Activated CD8-positive, alpha-beta T cell treated with anti-CD3 and anti-CD28 coated beads for 36 hours (primary cell): Measurements from ENCODE around the gene TMEM40. TPM values are rescaled to one million over a fixed set of nuclear protein-coding genes. Genes with fewer than 3 reads are reported as not detected.

Experiments
- ATAC-seq: fragments of 200-7000 bp; cut with Tn5 transposase; one replicate; pipeline ENCODE4 v1.10.0; 2021; ENCODE audit warnings: mild to moderate bottlenecking, moderate library complexity
- CTCF ChIA-PET: fragments of 350-600 bp; sonication (Branson Sonifier 250); formaldehyde crosslinking; loops from one replicate; lab custom pipeline; 2021; ENCODE audit warnings: antibody characterized with exemption; lab: Charles Lee
- POLR2A ChIA-PET: fragments of 350-600 bp; sonication (Branson Sonifier 250); formaldehyde crosslinking; loops from one replicate; lab custom pipeline; 2021; ENCODE audit warnings: antibody characterized with exemption; lab: Charles Lee
- DNase-seq: peaks from one replicate; pipeline ENCODE4 v3.0.0-alpha.2; 2020
- H3K27ac Mint-ChIP-seq: one replicate; pipeline ENCODE4 v1.8.0; 2021; ENCODE audit warnings: mild to moderate bottlenecking, mixed read lengths
- H3K27me3 Mint-ChIP-seq: one replicate; pipeline ENCODE4 v1.8.0; 2021; ENCODE audit warnings: mixed read lengths
- H3K36me3 Mint-ChIP-seq: one replicate; pipeline ENCODE4 v1.8.0; 2021; ENCODE audit warnings: low read depth, mixed read lengths
- H3K4me1 Mint-ChIP-seq: one replicate; pipeline ENCODE4 v1.8.0; 2021; ENCODE audit warnings: low read depth, mixed read lengths
- H3K4me3 Mint-ChIP-seq: one replicate; pipeline ENCODE4 v1.8.0; 2021; ENCODE audit warnings: mild to moderate bottlenecking, moderate library complexity, mixed read lengths
- H3K9me3 Mint-ChIP-seq: one replicate; pipeline ENCODE4 v1.8.0; 2021; ENCODE audit warnings: mixed read lengths
- CTCF ChIP-seq: fragments of 200-600 bp; IDR thresholded peaks from one replicate; pipeline ENCODE4 v1.8.0; 2022; ENCODE audit warnings: antibody characterized with exemption, mild to moderate bottlenecking
- intact Hi-C: fragments of 100-400 bp; cut with micrococcal nuclease; formaldehyde crosslinking; loops from one replicate; pipeline ENCODE4 v1.10.0; 2022
- total RNA-seq, 2 experiments: library from RNA; stranded (reverse); gene quantifications; one replicate each; pipeline ENCODE4 v1.2.3, GENCODE V29; 2021

Gene TMEM40
- total RNA-seq, 2 experiments from 2014 or later: not detected

DNA sequence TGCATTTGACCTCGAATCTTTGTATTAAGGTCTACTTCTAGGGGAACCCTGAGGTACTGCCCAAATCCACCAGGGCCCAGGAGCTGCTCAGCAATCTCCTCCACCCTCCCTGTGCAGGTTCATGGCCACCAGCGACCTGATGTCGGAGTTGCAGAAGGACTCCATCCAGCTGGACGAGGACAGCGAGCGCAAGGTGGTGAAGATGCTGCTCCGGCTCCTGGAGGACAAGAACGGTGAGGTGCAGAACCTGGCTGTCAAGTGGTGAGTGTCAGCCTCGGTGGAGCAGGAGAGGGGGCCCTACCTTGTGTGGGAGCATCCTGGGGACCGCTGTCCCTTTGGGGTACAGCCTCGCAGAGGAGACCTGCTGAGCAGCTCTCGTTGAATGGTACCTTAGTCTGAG lies 44.3 kb upstream of the TMEM40 start:
- Mint-ChIP-seq H3K36me3 (no peaks in the 10 kb centered on the region), H3K27me3 (no peaks in the 10 kb centered on the region), H3K27ac (no peak overlapping the region), H3K4me3 (no peak overlapping the region), H3K4me1 (no peaks in the 10 kb centered on the region), H3K9me3 (no peaks in the 10 kb centered on the region)
- TF ChIP-seq CTCF: no peak
- CTCF ChIA-PET: no interaction called here
- ATAC-seq (no peak), DNase-seq (no peak)
- intact Hi-C loops: no loop called here
- POLR2A ChIA-PET: no interaction called here

- H3K4me1 Mint-ChIP-seq: peaks cover 3% of the 10 kb centered on the region
- H3K27ac Mint-ChIP-seq: no peak overlapping the region
- peak; percentile 36 for ATAC-seq
- H3K9me3 Mint-ChIP-seq: no peaks in the 10 kb centered on the region
- H3K36me3 Mint-ChIP-seq: no peaks in the 10 kb centered on the region
- DNase-seq: no peak
- CTCF ChIA-PET: interaction anchor here (0.9 to 4.6 kb wide), 4 partner anchors 10 to 42 kb away, joined by 3 to 38 read pairs (median 6); partner anchors contain the start of gene RPL32
- peaks cover 3% of the 10 kb centered on the region for H3K27me3 Mint-ChIP-seq
- no peak for TF ChIP-seq CTCF
- no peak overlapping the region for H3K4me3 Mint-ChIP-seq
- intact Hi-C loops: no loop called here
- POLR2A ChIA-PET: no interaction called here
Observed at GRCh38 chr3:12799525-12800440, 40.7 kb upstream of the TMEM40 start.

DNA sequence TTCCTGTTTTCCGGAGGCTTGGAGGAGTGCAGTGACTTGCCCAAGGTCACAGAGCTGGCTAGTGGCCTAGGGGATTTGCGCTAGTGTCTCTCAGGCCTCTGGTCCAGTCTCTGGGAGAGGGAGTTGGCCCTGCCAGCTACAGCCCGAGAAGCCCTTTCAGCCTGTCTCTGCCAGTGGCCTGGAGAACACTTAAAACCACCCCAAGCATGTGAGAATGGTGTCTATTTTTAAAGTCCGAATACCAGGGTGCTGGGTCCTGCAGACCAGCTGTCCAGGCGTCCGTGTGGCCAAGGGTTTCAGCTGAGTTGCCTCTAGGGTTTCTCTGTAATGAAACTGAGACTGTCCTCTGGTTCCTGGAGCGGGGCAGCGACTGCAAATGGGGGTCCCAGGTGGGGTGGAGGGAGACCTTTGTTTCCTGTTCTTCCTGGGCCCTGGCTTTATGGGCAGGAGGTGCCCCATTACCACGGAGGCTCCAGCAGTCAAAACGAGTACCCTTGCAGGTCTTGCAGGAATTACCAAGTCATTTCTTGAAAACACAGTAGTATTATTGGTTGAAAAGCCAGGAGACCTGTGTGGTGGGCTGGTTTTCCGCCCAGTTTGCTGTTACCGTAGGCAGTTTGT lies 39.6 kb upstream of the TMEM40 start:
- POLR2A ChIA-PET: interaction anchor here (3.0 to 3.1 kb wide), 2 partner anchors 38 to 43 kb away, joined by 23 to 24 read pairs; partner anchors contain the start of gene RPL32
- CTCF ChIA-PET: interaction anchor here (0.9 to 4.6 kb wide), 5 partner anchors 8 to 43 kb away, joined by 3 to 38 read pairs (median 8); partner anchors contain the start of gene RPL32
- Mint-ChIP-seq H3K27me3 (peaks cover 3% of the 10 kb centered on the region), H3K36me3 (no peaks in the 10 kb centered on the region), H3K4me1 (peaks cover 3% of the 10 kb centered on the region), H3K4me3 (no peak overlapping the region), H3K9me3 (no peaks in the 10 kb centered on the region), H3K27ac (no peak overlapping the region)
- no peak for DNase-seq
- no peak for ATAC-seq
- intact Hi-C loops: no loop called here
- no peak for TF ChIP-seq CTCF

DNA sequence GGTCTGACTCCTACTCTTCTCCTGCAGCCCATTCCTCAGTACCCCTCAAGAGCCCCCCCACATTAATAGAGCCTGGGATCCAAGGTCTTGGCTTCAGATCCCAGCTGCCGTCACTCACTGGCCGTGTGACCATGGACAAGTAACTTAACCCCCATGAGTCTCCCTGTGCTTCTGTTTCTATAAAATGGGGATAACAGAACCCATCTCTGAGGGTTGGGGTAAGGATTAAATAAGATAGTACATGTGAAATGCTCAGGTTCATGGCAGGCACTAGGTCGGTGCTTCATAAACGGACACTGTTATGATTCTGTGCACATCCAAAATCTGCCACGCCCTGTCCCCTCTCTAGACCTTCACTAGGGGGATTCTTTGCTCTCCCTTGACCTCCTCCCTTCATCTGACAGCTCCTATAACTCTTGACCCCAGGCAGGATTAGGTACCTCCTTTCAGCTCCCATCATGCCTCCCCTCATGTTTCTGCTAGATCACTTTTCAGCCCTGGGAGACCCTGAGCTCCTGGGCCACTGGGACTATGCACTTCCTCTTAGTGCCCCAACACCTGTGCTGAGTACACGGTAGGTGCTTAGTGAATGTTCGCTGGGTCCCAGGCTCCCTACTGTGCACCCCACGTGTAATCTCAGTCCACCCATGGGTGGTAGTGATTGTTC lies 39.0 kb upstream of the TMEM40 start:
- ChIA-PET CTCF (interaction anchor here (2.1 to 4.6 kb wide), 3 partner anchors 9 to 12 kb away, joined by 8 to 38 read pairs (median 13); no protein-coding TSS in a partner anchor), POLR2A (interaction anchor here (2.5 to 3.1 kb wide), 3 partner anchors 35 to 43 kb away, joined by 15 to 24 read pairs (median 23); partner anchors contain the start of gene RPL32)
- DNase-seq (no peak), ATAC-seq (no peak)
- intact Hi-C loops: no loop called here
- H3K4me3 Mint-ChIP-seq: no peak overlapping the region
- H3K4me1 Mint-ChIP-seq: peaks cover 3% of the 10 kb centered on the region
- H3K9me3 Mint-ChIP-seq: no peaks in the 10 kb centered on the region
- H3K27ac Mint-ChIP-seq: no peak overlapping the region
- no peaks in the 10 kb centered on the region for H3K36me3 Mint-ChIP-seq
- H3K27me3 Mint-ChIP-seq: peaks cover 3% of the 10 kb centered on the region
- TF ChIP-seq CTCF: no peak
